GM23338 (cell line): ENCODE data around the gene CPLANE2. TPM values are rescaled to one million over a fixed set of nuclear protein-coding genes. Genes with fewer than 3 reads are reported as not detected.

Experiments used
- ATAC-seq: fragments of 200-7000 bp; cut with Tn5 transposase; 3 replicates; pipeline ENCODE4 v1.9.1; 2020
- DNase-seq: peaks from one replicate; pipeline ENCODE4 v3.0.0-alpha.2; 2015; ENCODE audit warnings: low spot score
- H2AFZ ChIP-seq: fragments of 200-600 bp; sonication (generic); 2 replicates; pipeline ENCODE4 v1.8.0; 2016; ENCODE audit warnings: antibody characterized with exemption, mild to moderate bottlenecking, moderate library complexity
- H3F3A ChIP-seq: fragments of 200-600 bp; sonication (generic); replicated peaks from 2 replicates; pipeline ENCODE4 v1.8.0; 2017; ENCODE audit warnings: antibody characterized with exemption, mixed run types, low read depth
- H3K27ac ChIP-seq: fragments of 200-600 bp; sonication (generic); 2 replicates; pipeline ENCODE4 v1.6.1; 2016; ENCODE audit warnings: low read depth
- H3K27me3 ChIP-seq: fragments of 200-600 bp; sonication (generic); 2 replicates; pipeline ENCODE4 v1.8.0; 2016; ENCODE audit warnings: mild to moderate bottlenecking, mixed run types, moderate library complexity; ENCODE audit not compliant: insufficient read depth
- H3K36me3 ChIP-seq: fragments of 200-600 bp; sonication (generic); 2 replicates; pipeline ENCODE4 v1.8.0; 2016; ENCODE audit warnings: mild to moderate bottlenecking; ENCODE audit not compliant: insufficient read depth
- H3K4me1 ChIP-seq: fragments of 200-600 bp; sonication (generic); 2 replicates; pipeline ENCODE4 v1.8.0; 2016; ENCODE audit warnings: mild to moderate bottlenecking, moderate library complexity; ENCODE audit not compliant: insufficient read depth
- H3K4me2 ChIP-seq: fragments of 200-600 bp; sonication (generic); 2 replicates; pipeline ENCODE4 v1.7.1; 2017; ENCODE audit warnings: mixed run types
- H3K4me3 ChIP-seq: fragments of 200-600 bp; sonication (generic); 2 replicates; pipeline ENCODE4 v1.6.1; 2016; ENCODE audit warnings: mixed run types
- H3K79me2 ChIP-seq: fragments of 200-600 bp; sonication (generic); replicated peaks from 2 replicates; pipeline ENCODE4 v1.8.0; 2017; ENCODE audit warnings: mild to moderate bottlenecking; ENCODE audit not compliant: insufficient read depth
- H3K9me2 ChIP-seq: fragments of 200-600 bp; sonication (generic); 2 replicates; pipeline ENCODE4 v1.8.0; 2017; ENCODE audit not compliant: insufficient read depth
- H4K20me1 ChIP-seq: fragments of 200-600 bp; sonication (generic); replicated peaks from 2 replicates; pipeline ENCODE4 v1.8.0; 2017; ENCODE audit warnings: mild to moderate bottlenecking; ENCODE audit not compliant: insufficient read depth
- H3K27ac Mint-ChIP-seq: 2 replicates; pipeline ENCODE4 v1.8.0; 2020; ENCODE audit warnings: inconsistent platforms, mild to moderate bottlenecking, moderate library complexity, mixed read lengths
- H3K27me3 Mint-ChIP-seq: 3 replicates; pipeline ENCODE4 v1.8.0; 2022; ENCODE audit warnings: low read depth, mild to moderate bottlenecking, moderate library complexity, mixed read lengths, inconsistent platforms; ENCODE audit not compliant: insufficient read depth, poor library complexity
- H3K36me3 Mint-ChIP-seq: 3 replicates; pipeline ENCODE4 v1.8.0; 2021; ENCODE audit warnings: low read depth, mild to moderate bottlenecking, inconsistent platforms, moderate library complexity, mixed read lengths
- H3K4me1 Mint-ChIP-seq: 3 replicates; pipeline ENCODE4 v1.8.0; 2020; ENCODE audit warnings: mild to moderate bottlenecking, inconsistent platforms, mixed read lengths
- H3K4me3 Mint-ChIP-seq: 3 replicates; pipeline ENCODE4 v1.8.0; 2021; ENCODE audit warnings: moderate library complexity, mild to moderate bottlenecking, inconsistent platforms, mixed read lengths
- H3K9me3 Mint-ChIP-seq: 3 replicates; pipeline ENCODE4 v1.8.0; 2020; ENCODE audit warnings: moderate library complexity, mild to moderate bottlenecking, inconsistent platforms, mixed read lengths
- CREB1 ChIP-seq: fragments of 250-450 bp; sonication (Bioruptor Pico); IDR thresholded peaks from 2 replicates; pipeline ENCODE4 v1.5.0; 2020; ENCODE audit warnings: low read depth, mild to moderate bottlenecking, moderate library complexity
- CTCF ChIP-seq, 2 experiments: fragments of 200-600 bp in 1 of 2; sonication (generic) in 1 of 2; conservative IDR thresholded peaks; 2 replicates each; pipeline versions ENCODE4 v1.5.1 to v1.6.1; 2016 to 2017; ENCODE audit warnings: antibody characterized with exemption in 2 of 2, low read depth in 2 of 2, mild to moderate bottlenecking in 2 of 2, moderate library complexity in 1 of 2
- EZH2phosphoT487 ChIP-seq: fragments of 200-600 bp; sonication (generic); IDR thresholded peaks from one replicate; pipeline ENCODE4 v1.8.1; 2018; ENCODE audit warnings: antibody characterized with exemption; ENCODE audit not compliant: unreplicated experiment
- JUNB ChIP-seq: IDR thresholded peaks from one replicate; pipeline ENCODE4 v1.6.1; 2016; ENCODE audit warnings: antibody characterized with exemption; ENCODE audit not compliant: unreplicated experiment
- NANOG ChIP-seq: IDR thresholded peaks from 2 replicates; pipeline ENCODE4 v1.6.1; 2016; ENCODE audit warnings: antibody characterized with exemption, borderline replicate concordance
- POLR2AphosphoS5 ChIP-seq: IDR thresholded peaks from 2 replicates; pipeline ENCODE4 v1.6.1; 2016; ENCODE audit warnings: antibody characterized with exemption, low read depth
- REST ChIP-seq: IDR thresholded peaks from one replicate; pipeline ENCODE4 v1.6.1; 2018; ENCODE audit warnings: antibody characterized with exemption; ENCODE audit not compliant: unreplicated experiment
- ZNF114 ChIP-seq: fragments of 250-450 bp; sonication (Bioruptor Pico); IDR thresholded peaks from 2 replicates; pipeline ENCODE4 v1.5.0; 2020; ENCODE audit warnings: mild to moderate bottlenecking, moderate library complexity
- polyA plus RNA-seq: library from polyadenylated mRNA; unstranded; fragments of >200 nt; fragmentation: Nextera tagmentation; extraction: Ambion mirVana; gene quantifications from 2 replicates; pipeline ENCODE4 v1.2.1, GENCODE V29; 2016
- total RNA-seq: library from RNA; depleted of rRNA; stranded (reverse); fragments of >200 nt; shearing (Covaris generic); gene quantifications from 2 replicates; pipeline ENCODE4 v1.2.3, GENCODE V29; 2014
- TF ChIP-seq, protein P1 (sequence below): fragments of 250-450 bp; sonication (Bioruptor Pico); IDR thresholded peaks from 2 replicates; pipeline ENCODE4 v1.5.0; 2020; ENCODE audit warnings: mild to moderate bottlenecking, moderate library complexity
- TF ChIP-seq, protein P2 (sequence below): IDR thresholded peaks from 2 replicates; pipeline ENCODE4 v1.6.1; 2016; ENCODE audit warnings: antibody characterized with exemption

Gene CPLANE2
- total and polyA plus RNA-seq, 2 experiments from 2014 or later = 0.44 to 1.8 TPM

DNA sequence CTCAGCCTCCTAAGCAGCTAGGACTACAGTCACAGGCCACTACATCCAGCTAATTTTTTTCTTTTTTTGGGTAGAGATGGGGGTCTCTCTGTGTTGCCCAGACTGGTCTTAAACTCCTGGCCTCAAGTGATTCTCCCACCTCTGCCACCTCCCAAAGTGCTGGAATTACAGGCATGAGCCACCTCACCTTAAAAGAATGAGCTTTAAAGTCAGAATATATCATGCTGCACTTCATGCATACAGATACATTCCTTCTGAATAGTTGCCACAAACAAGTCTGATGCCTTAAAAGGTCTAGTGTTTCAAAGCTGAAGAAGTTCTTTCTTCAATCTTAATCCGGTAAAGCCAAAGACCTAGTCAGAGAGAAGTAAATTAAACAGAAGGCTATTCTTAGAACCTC is 23.8 kb upstream of the CPLANE2 start:
- no peaks in the 10 kb centered on the region for H3K27me3 ChIP-seq
- H3K36me3 ChIP-seq = no peaks in the 10 kb centered on the region; the same call in 1 of the 2 replicates
- no peaks in the 10 kb centered on the region for H3K9me2 ChIP-seq
- no peaks in the 10 kb centered on the region for H3K27me3 Mint-ChIP-seq
- H3K79me2 ChIP-seq = no peaks in the 10 kb centered on the region; the same call in none of the 2 replicates
- TF ChIP-seq NANOG (no peak), REST (no peak), CREB1 (CRISPR knock-in tag) (no peak), CTCF (conservative IDR thresholded peaks at IDR 0.05; ENCODE audit: low read depth in 2 of 2) (no peak), POLR2AphosphoS5 (no peak), JUNB (no peak), EZH2phosphoT487 (no peak), ZNF114 (CRISPR knock-in tag) (no peak)
- TF ChIP-seq, protein P1, sequence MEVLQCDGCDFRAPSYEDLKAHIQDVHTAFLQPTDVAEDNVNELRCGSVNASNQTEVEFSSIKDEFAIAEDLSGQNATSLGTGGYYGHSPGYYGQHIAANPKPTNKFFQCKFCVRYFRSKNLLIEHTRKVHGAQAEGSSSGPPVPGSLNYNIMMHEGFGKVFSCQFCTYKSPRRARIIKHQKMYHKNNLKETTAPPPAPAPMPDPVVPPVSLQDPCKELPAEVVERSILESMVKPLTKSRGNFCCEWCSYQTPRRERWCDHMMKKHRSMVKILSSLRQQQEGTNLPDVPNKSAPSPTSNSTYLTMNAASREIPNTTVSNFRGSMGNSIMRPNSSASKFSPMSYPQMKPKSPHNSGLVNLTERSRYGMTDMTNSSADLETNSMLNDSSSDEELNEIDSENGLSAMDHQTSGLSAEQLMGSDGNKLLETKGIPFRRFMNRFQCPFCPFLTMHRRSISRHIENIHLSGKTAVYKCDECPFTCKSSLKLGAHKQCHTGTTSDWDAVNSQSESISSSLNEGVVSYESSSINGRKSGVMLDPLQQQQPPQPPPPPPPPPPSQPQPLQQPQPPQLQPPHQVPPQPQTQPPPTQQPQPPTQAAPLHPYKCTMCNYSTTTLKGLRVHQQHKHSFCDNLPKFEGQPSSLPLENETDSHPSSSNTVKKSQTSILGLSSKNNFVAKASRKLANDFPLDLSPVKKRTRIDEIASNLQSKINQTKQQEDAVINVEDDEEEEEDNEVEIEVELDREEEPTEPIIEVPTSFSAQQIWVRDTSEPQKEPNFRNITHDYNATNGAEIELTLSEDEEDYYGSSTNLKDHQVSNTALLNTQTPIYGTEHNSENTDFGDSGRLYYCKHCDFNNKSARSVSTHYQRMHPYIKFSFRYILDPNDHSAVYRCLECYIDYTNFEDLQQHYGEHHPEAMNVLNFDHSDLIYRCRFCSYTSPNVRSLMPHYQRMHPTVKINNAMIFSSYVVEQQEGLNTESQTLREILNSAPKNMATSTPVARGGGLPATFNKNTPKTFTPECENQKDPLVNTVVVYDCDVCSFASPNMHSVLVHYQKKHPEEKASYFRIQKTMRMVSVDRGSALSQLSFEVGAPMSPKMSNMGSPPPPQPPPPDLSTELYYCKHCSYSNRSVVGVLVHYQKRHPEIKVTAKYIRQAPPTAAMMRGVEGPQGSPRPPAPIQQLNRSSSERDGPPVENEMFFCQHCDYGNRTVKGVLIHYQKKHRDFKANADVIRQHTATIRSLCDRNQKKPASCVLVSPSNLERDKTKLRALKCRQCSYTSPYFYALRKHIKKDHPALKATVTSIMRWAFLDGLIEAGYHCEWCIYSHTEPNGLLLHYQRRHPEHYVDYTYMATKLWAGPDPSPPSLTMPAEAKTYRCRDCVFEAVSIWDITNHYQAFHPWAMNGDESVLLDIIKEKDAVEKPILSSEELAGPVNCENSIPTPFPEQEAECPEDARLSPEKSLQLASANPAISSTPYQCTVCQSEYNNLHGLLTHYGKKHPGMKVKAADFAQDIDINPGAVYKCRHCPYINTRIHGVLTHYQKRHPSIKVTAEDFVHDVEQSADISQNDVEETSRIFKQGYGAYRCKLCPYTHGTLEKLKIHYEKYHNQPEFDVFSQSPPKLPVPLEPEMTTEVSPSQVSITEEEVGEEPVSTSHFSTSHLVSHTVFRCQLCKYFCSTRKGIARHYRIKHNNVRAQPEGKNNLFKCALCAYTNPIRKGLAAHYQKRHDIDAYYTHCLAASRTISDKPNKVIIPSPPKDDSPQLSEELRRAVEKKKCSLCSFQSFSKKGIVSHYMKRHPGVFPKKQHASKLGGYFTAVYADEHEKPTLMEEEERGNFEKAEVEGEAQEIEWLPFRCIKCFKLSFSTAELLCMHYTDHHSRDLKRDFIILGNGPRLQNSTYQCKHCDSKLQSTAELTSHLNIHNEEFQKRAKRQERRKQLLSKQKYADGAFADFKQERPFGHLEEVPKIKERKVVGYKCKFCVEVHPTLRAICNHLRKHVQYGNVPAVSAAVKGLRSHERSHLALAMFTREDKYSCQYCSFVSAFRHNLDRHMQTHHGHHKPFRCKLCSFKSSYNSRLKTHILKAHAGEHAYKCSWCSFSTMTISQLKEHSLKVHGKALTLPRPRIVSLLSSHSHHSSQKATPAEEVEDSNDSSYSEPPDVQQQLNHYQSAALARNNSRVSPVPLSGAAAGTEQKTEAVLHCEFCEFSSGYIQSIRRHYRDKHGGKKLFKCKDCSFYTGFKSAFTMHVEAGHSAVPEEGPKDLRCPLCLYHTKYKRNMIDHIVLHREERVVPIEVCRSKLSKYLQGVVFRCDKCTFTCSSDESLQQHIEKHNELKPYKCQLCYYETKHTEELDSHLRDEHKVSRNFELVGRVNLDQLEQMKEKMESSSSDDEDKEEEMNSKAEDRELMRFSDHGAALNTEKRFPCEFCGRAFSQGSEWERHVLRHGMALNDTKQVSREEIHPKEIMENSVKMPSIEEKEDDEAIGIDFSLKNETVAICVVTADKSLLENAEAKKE (CRISPR knock-in tag) = no peak
- TF ChIP-seq, protein P2, sequence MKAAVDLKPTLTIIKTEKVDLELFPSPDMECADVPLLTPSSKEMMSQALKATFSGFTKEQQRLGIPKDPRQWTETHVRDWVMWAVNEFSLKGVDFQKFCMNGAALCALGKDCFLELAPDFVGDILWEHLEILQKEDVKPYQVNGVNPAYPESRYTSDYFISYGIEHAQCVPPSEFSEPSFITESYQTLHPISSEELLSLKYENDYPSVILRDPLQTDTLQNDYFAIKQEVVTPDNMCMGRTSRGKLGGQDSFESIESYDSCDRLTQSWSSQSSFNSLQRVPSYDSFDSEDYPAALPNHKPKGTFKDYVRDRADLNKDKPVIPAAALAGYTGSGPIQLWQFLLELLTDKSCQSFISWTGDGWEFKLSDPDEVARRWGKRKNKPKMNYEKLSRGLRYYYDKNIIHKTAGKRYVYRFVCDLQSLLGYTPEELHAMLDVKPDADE = no peak
- peaks cover 12% of the 10 kb centered on the region; the same call in 1 of the 2 replicates for H4K20me1 ChIP-seq
- peak overlapping the region; percentile 26; the same call in 1 of the 2 replicates for H3K27ac ChIP-seq
- H3K9me3 Mint-ChIP-seq = no peaks in the 10 kb centered on the region
- ATAC-seq (no peak), DNase-seq (no peak)
- no peak overlapping the region for H2AFZ ChIP-seq
- no peak overlapping the region for H3K4me2 ChIP-seq
- no peak overlapping the region for H3K4me3 Mint-ChIP-seq
- H3K4me1 ChIP-seq = peaks cover 4% of the 10 kb centered on the region; the same call in 1 of the 2 replicates
- 0 out of 2 replicates have a peak, but pooled peaks cover 3% of the 10 kb centered on the region for H3F3A ChIP-seq
- no peaks in the 10 kb centered on the region for H3K36me3 Mint-ChIP-seq
- no peak overlapping the region for H3K27ac Mint-ChIP-seq
- H3K4me3 ChIP-seq = no peak overlapping the region
- peaks cover 18% of the 10 kb centered on the region for H3K4me1 Mint-ChIP-seq
